HepG2 (cell line): ENCODE data around the gene PRKCZ. TPM values are rescaled to one million over a fixed set of nuclear protein-coding genes. Genes with fewer than 3 reads are reported as not detected.

ENCODE experiments used
- ATAC-seq: fragments of 200-7000 bp; cut with Tn5 transposase; 3 replicates; pipeline ENCODE4 v1.9.1; 2020; ENCODE audit warnings: mild to moderate bottlenecking, moderate library complexity
- BruUV-seq: library from RNA; stranded (reverse); fragments of 400-500 nt; replicated peaks from 2 replicates; lab custom pipeline; 2021; lab: Mats Ljungman, UMichigan
- CTCF ChIA-PET: fragments of 300-600 bp; formaldehyde crosslinking; extraction: SDS; loops from one replicate; lab custom pipeline; 2021; ENCODE audit warnings: low total read pairs, inconsistent platforms, low intra/inter-chr PET ratio; lab: Yijun Ruan, JAX
- POLR2A ChIA-PET: fragments of 350-600 bp; sonication (Branson Sonifier 250); formaldehyde crosslinking; loops from one replicate; lab custom pipeline; 2020; ENCODE audit warnings: antibody characterized with exemption, inconsistent platforms; lab: Yijun Ruan, JAX
- DNase-seq: peaks from one replicate; pipeline ENCODE4 v3.0.0-alpha.2; 2015; ENCODE audit warnings: low spot score
- FAIRE-seq: peaks from 3 replicates; lab custom pipeline; 2011; peaks lifted over from hg19 to GRCh38; lab: Jason Lieb, UNC
- H2AFZ ChIP-seq: one replicate; pipeline ENCODE4 v1.6.1; 2011; ENCODE audit warnings: low read length, inconsistent platforms
- H3K27ac ChIP-seq: fragments of 300-600 bp; 3 replicates; pipeline ENCODE4 v1.8.0; 2011; ENCODE audit warnings: mixed run types, mild to moderate bottlenecking, mixed read lengths, low read length, inconsistent platforms; ENCODE audit not compliant: insufficient read depth; ENCODE audit errors: extremely low read length
- H3K27me3 ChIP-seq, 2 experiments: fragments of 200-600 bp in 1 of 2; 2 replicates in 1 of 2; 3 replicates in 1 of 2; pipeline versions ENCODE4 v1.6.0 to v1.8.0; 2011; ENCODE audit warnings: low read length in 2 of 2, mild to moderate bottlenecking in 2 of 2, moderate library complexity in 2 of 2, inconsistent platforms in 1 of 2; ENCODE audit not compliant: insufficient read depth in 2 of 2, control insufficient read depth in 1 of 2
- H3K36me3 ChIP-seq, 2 experiments: fragments of 200-600 bp in 1 of 2; replicated peaks in 1 of 2; 2 replicates in 1 of 2; 3 replicates in 1 of 2; pipeline versions ENCODE4 v1.5.1 to v1.8.0; 2011; ENCODE audit warnings: low read length in 2 of 2, inconsistent platforms in 1 of 2; ENCODE audit not compliant: insufficient read depth in 2 of 2, control insufficient read depth in 1 of 2
- H3K4me1 ChIP-seq: 2 replicates; pipeline ENCODE4 v1.5.1; 2012; ENCODE audit warnings: low read length, inconsistent platforms; ENCODE audit not compliant: insufficient read depth
- H3K4me2 ChIP-seq: 2 replicates; pipeline ENCODE4 v1.6.0; 2011; ENCODE audit warnings: low read depth, low read length, inconsistent platforms
- H3K4me3 ChIP-seq, 3 experiments: fragments of 200-600 bp in 1 of 3; sonication (generic), shearing (Covaris generic) in 1 of 3; replicated peaks in 1 of 3; 2 replicates each; pipeline ENCODE4 v1.5.1; 2011 to 2016; ENCODE audit warnings: low read length in 3 of 3, inconsistent platforms in 2 of 3, low read depth in 2 of 3, mild to moderate bottlenecking in 2 of 3, control low read depth in 1 of 3, mixed read lengths in 1 of 3; ENCODE audit not compliant: insufficient read depth in 1 of 3
- H3K79me2 ChIP-seq: one replicate; pipeline ENCODE4 v1.6.1; 2011; ENCODE audit warnings: low read length, inconsistent platforms; ENCODE audit not compliant: insufficient read depth
- H3K9ac ChIP-seq: 2 replicates; pipeline ENCODE4 v1.6.0; 2011; ENCODE audit warnings: mild to moderate bottlenecking, low read depth, low read length, inconsistent platforms; ENCODE audit not compliant: insufficient read depth
- H3K9me3 ChIP-seq: 2 replicates; pipeline ENCODE4 v1.5.1; 2012; ENCODE audit warnings: mild to moderate bottlenecking, low read length
- H4K20me1 ChIP-seq: 2 replicates; pipeline ENCODE4 v1.6.0; 2011; ENCODE audit warnings: inconsistent platforms, mild to moderate bottlenecking, low read length, moderate library complexity; ENCODE audit not compliant: insufficient read depth
- CBX5 ChIP-seq: sonication (generic); formaldehyde crosslinking; IDR thresholded peaks from 2 replicates; pipeline ENCODE4 v1.4.0; 2020; ENCODE audit warnings: missing genetic modification reagents, borderline replicate concordance
- CREB1 ChIP-seq, 2 experiments: fragments of 450-650 bp in 1 of 2; IDR thresholded peaks; 2 replicates each; pipeline ENCODE4 v1.6.1; 2016 to 2017; ENCODE audit warnings: control low read depth in 1 of 2, mild to moderate bottlenecking in 1 of 2, missing compliant biosample characterization in 1 of 2, missing genetic modification characterization in 1 of 2
- IRF2 ChIP-seq: IDR thresholded peaks from 2 replicates; pipeline ENCODE4 v1.6.1; 2018; ENCODE audit warnings: missing genetic modification reagents, missing compliant biosample characterization
- KDM3A ChIP-seq: IDR thresholded peaks from 2 replicates; pipeline ENCODE4 v1.6.1; 2018; ENCODE audit warnings: low read depth, missing compliant biosample characterization
- MED1 ChIP-seq: sonication (generic); formaldehyde crosslinking; IDR thresholded peaks from 2 replicates; pipeline ENCODE4 v1.4.0; 2020; ENCODE audit warnings: missing genetic modification reagents
- NR2F6 ChIP-seq, 2 experiments: IDR thresholded peaks; 2 replicates each; pipeline ENCODE4 v1.6.1; 2016; ENCODE audit warnings: antibody characterized with exemption in 1 of 2, mild to moderate bottlenecking in 1 of 2
- PLSCR1 ChIP-seq: sonication (generic); formaldehyde crosslinking; IDR thresholded peaks from 2 replicates; pipeline ENCODE4 v1.5.0; 2020; ENCODE audit warnings: missing genetic modification reagents, mild to moderate bottlenecking, borderline replicate concordance
- POLR2AphosphoS5 ChIP-seq: IDR thresholded peaks from 2 replicates; pipeline ENCODE4 v1.6.1; 2012; ENCODE audit warnings: low read depth, low read length
- SALL1 ChIP-seq: sonication (generic); formaldehyde crosslinking; IDR thresholded peaks from 2 replicates; pipeline ENCODE4 v1.8.0; 2022; ENCODE audit warnings: mild to moderate bottlenecking, missing genetic modification reagents
- SIN3A ChIP-seq: IDR thresholded peaks from 2 replicates; pipeline ENCODE4 v1.6.1; 2011; ENCODE audit warnings: low read depth, mild to moderate bottlenecking, control low read depth, low read length, borderline replicate concordance
- SRSF9 ChIP-seq: fragments of 200-400 bp; formaldehyde crosslinking; IDR thresholded peaks from 2 replicates; pipeline ENCODE4 v1.6.1; 2018; ENCODE audit warnings: borderline replicate concordance, mild to moderate bottlenecking, low read depth, low read length; ENCODE audit not compliant: insufficient read depth, poor library complexity, severe bottlenecking
- ZFY ChIP-seq: sonication (generic); formaldehyde crosslinking; IDR thresholded peaks from 2 replicates; pipeline ENCODE4 v1.4.0; 2020; ENCODE audit warnings: missing genetic modification reagents
- ZKSCAN8 ChIP-seq: IDR thresholded peaks from 2 replicates; pipeline ENCODE4 v1.6.1; 2016; ENCODE audit warnings: borderline replicate concordance, missing genetic modification reagents, missing compliant biosample characterization
- ZNF207 ChIP-seq: fragments of 450-650 bp; IDR thresholded peaks from 2 replicates; pipeline ENCODE4 v1.6.1; 2016; ENCODE audit warnings: antibody characterized with exemption, borderline replicate concordance
- ZNF430 ChIP-seq: sonication (generic); formaldehyde crosslinking; IDR thresholded peaks from 2 replicates; pipeline ENCODE4 v1.9.0; 2021; ENCODE audit warnings: mild to moderate bottlenecking, missing genetic modification reagents
- ZNF589 ChIP-seq: sonication (generic); formaldehyde crosslinking; conservative IDR thresholded peaks from 2 replicates; pipeline ENCODE4 v1.8.0; 2022; ENCODE audit warnings: mild to moderate bottlenecking, moderate library complexity, missing genetic modification reagents
- ZNF724P ChIP-seq: sonication (generic); formaldehyde crosslinking; IDR thresholded peaks from 2 replicates; pipeline ENCODE4 v1.8.0; 2022; ENCODE audit warnings: missing genetic modification reagents, borderline replicate concordance
- ZNF75D ChIP-seq: sonication (generic); formaldehyde crosslinking; IDR thresholded peaks from 2 replicates; pipeline ENCODE4 v1.8.1; 2023; ENCODE audit warnings: missing genetic modification reagents, mild to moderate bottlenecking, borderline replicate concordance
- ZNF800 ChIP-seq: sonication (generic); formaldehyde crosslinking; IDR thresholded peaks from 2 replicates; pipeline ENCODE4 v1.4.0; 2020; ENCODE audit warnings: missing genetic modification reagents
- WGBS: methylation state at CpG from one replicate; pipeline ENCODE4 v1.1.6; 2017; ENCODE audit warnings: low lambda C conversion rate; 5-methylcytosine and 5-hydroxymethylcytosine counted together
- in situ Hi-C: cut with HindIII; loops from 2 replicates; pipeline ENCODE4 v1.10.0; 2017; ENCODE audit warnings: low pct_unique_long_range_greater_than_20kb; ENCODE audit not compliant: extremely low pct_ligation_motif_present
- intact Hi-C: fragments of 100-400 bp; cut with micrococcal nuclease; formaldehyde crosslinking; loops from one replicate; pipeline ENCODE4 v1.10.0; 2022; ENCODE audit not compliant: unreplicated experiment
- polyA plus RNA-seq, 8 experiments: library from polyadenylated mRNA; depleted of rRNA in 3 of 8; stranded (reverse) in 7 of 8; unstranded in 1 of 8; fragments of >200 nt; fragmentation: Illumina TruSeq in 4 of 8; extraction: Trizol in 4 of 8; gene quantifications; 2 replicates each; pipeline versions ENCODE4 v1.2.1 to v1.2.3, GENCODE V29; 2011 to 2016; ENCODE audit warnings: low read depth in 4 of 8, missing spikeins in 1 of 8, mixed read lengths in 1 of 8; ENCODE audit not compliant: insufficient read depth in 1 of 8
- total RNA-seq, 5 experiments: library from RNA; depleted of rRNA; stranded (reverse); fragments of >200 nt; fragmentation: Illumina TruSeq; extraction: Trizol; gene quantifications; 2 replicates each; pipeline ENCODE4 v1.2.3, GENCODE V29; 2016; ENCODE audit warnings: low read depth in 1 of 5
- TF ChIP-seq, protein P1 (sequence below): sonication (generic); formaldehyde crosslinking; IDR thresholded peaks from 2 replicates; pipeline ENCODE4 v1.5.1; 2020; ENCODE audit warnings: mild to moderate bottlenecking, missing genetic modification reagents, moderate library complexity

The PRKCZ gene
- total and polyA plus RNA-seq, 2 of the 13 experiments (the other 11 are each of a cell fraction or from before 2014, with no cell fraction given), result 34.7 to 85.2 TPM

- Histone ChIP-seq H3K27ac (no peak overlapping the region), H3K27me3 (no peaks in the 10 kb centered on the region), H3K79me2 (no peaks in the 10 kb centered on the region), H3K36me3 (peaks cover 8 to 48% of the 10 kb centered on the region in 2 experiments), H3K4me1 (no peaks in the 10 kb centered on the region), H3K9ac (no peak overlapping the region), H3K9me3 (no peaks in the 10 kb centered on the region), H4K20me1 (0 out of 2 replicates have a peak, but pooled peaks cover 3% of the 10 kb centered on the region), H3K4me3 (no peak overlapping the region), H3K4me2 (no peak overlapping the region), H2AFZ (no peak overlapping the region)
- CTCF ChIA-PET, result no interaction called here
- POLR2A ChIA-PET, result no interaction called here
- ATAC-seq (no peak), DNase-seq (no peak), FAIRE-seq (no peak)
- BruUV-seq, result no TSS peak
- in situ Hi-C loops (no loop called here), intact Hi-C loops (no loop called here)
- TF ChIP-seq IRF2 (CRISPR knock-in tag) (no peak), NR2F6 (IDR thresholded peaks at IDR 0.05) (no peak), NR2F6 (CRISPR knock-in tag; IDR thresholded peaks at IDR 0.05) (no peak), SRSF9 (no peak), CREB1 (IDR thresholded peaks at IDR 0.05) (no peak), CREB1 (CRISPR knock-in tag; IDR thresholded peaks at IDR 0.05) (no peak), ZFY (no peak), SALL1 (CRISPR knock-in tag) (no peak), ZNF800 (CRISPR knock-in tag) (no peak), CBX5 (no peak), MED1 (CRISPR knock-in tag) (no peak), ZNF75D (no peak), PLSCR1 (CRISPR knock-in tag) (no peak), ZNF724P (CRISPR knock-in tag) (no peak), ZNF589 (no peak), ZNF207 (no peak), ZKSCAN8 (CRISPR knock-in tag) (no peak), KDM3A (no peak), ZNF430 (CRISPR knock-in tag) (no peak), SIN3A (no peak), POLR2AphosphoS5 (no peak)
- TF ChIP-seq, protein P1, sequence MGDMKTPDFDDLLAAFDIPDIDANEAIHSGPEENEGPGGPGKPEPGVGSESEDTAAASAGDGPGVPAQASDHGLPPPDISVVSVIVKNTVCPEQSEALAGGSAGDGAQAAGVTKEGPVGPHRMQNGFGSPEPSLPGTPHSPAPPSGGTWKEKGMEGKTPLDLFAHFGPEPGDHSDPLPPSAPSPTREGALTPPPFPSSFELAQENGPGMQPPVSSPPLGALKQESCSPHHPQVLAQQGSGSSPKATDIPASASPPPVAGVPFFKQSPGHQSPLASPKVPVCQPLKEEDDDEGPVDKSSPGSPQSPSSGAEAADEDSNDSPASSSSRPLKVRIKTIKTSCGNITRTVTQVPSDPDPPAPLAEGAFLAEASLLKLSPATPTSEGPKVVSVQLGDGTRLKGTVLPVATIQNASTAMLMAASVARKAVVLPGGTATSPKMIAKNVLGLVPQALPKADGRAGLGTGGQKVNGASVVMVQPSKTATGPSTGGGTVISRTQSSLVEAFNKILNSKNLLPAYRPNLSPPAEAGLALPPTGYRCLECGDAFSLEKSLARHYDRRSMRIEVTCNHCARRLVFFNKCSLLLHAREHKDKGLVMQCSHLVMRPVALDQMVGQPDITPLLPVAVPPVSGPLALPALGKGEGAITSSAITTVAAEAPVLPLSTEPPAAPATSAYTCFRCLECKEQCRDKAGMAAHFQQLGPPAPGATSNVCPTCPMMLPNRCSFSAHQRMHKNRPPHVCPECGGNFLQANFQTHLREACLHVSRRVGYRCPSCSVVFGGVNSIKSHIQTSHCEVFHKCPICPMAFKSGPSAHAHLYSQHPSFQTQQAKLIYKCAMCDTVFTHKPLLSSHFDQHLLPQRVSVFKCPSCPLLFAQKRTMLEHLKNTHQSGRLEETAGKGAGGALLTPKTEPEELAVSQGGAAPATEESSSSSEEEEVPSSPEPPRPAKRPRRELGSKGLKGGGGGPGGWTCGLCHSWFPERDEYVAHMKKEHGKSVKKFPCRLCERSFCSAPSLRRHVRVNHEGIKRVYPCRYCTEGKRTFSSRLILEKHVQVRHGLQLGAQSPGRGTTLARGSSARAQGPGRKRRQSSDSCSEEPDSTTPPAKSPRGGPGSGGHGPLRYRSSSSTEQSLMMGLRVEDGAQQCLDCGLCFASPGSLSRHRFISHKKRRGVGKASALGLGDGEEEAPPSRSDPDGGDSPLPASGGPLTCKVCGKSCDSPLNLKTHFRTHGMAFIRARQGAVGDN (CRISPR knock-in tag), result no peak
- 100% methylated on average over 2 of the region's 10 CpGs for WGBS
Measured at GRCh38 chr1:2166695-2167094, 116.5 kb downstream of the PRKCZ start.
